Cardiac fibroblast (primary cell): ENCODE results near the gene CST4.
"Not testable (repeated sequence)": the region's sequence is repeated elsewhere in the genome, so short reads cannot be mapped to it uniquely, and the experiment has no call there.

Experiments used
- DNase-seq, 2 donors: peaks; one replicate each; pipeline versions ENCODE4 v3.0.0 to v3.0.0-alpha.2; 2010; ENCODE audit warnings: low read depth in 2 of 2
- H3K4me3 ChIP-seq, 2 donors: replicated peaks in 1 of 2; 1 replicate in 1 of 2; 2 replicates in 1 of 2; pipeline ENCODE4 v1.5.1; 2011; ENCODE audit warnings: low read depth in 2 of 2, low read length in 2 of 2, mild to moderate bottlenecking in 2 of 2, moderate library complexity in 1 of 2
- TF ChIP-seq, protein P1 (sequence below): IDR thresholded peaks from one replicate; pipeline ENCODE4 v1.5.1; 2011; ENCODE audit warnings: low read depth, mild to moderate bottlenecking, low read length, inconsistent platforms

The CST4 gene

DNA sequence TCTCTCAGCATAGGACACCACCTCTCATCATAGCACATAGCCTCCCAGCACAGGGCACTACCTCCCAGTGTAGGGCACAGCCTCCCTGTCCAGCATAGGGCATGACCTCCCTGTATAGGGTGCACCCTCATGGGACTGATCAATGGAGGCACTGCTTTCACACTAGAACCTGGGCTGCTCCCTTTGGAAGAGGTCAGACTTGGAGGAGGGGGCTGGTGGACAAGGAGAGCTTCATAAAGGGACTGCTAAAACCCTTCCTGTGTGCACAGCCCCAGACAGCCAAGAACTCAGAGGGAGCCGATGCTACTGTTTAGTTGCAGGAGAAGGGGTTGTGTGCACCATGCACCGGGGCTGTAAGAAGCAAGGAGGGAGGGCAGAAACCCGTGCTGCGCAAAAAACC lies 21.9 kb upstream of the CST4 start:
- TF ChIP-seq, protein P1, sequence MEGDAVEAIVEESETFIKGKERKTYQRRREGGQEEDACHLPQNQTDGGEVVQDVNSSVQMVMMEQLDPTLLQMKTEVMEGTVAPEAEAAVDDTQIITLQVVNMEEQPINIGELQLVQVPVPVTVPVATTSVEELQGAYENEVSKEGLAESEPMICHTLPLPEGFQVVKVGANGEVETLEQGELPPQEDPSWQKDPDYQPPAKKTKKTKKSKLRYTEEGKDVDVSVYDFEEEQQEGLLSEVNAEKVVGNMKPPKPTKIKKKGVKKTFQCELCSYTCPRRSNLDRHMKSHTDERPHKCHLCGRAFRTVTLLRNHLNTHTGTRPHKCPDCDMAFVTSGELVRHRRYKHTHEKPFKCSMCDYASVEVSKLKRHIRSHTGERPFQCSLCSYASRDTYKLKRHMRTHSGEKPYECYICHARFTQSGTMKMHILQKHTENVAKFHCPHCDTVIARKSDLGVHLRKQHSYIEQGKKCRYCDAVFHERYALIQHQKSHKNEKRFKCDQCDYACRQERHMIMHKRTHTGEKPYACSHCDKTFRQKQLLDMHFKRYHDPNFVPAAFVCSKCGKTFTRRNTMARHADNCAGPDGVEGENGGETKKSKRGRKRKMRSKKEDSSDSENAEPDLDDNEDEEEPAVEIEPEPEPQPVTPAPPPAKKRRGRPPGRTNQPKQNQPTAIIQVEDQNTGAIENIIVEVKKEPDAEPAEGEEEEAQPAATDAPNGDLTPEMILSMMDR, result no peak
- no peak for DNase-seq
- H3K4me3 ChIP-seq, result no peak overlapping the region

DNA sequence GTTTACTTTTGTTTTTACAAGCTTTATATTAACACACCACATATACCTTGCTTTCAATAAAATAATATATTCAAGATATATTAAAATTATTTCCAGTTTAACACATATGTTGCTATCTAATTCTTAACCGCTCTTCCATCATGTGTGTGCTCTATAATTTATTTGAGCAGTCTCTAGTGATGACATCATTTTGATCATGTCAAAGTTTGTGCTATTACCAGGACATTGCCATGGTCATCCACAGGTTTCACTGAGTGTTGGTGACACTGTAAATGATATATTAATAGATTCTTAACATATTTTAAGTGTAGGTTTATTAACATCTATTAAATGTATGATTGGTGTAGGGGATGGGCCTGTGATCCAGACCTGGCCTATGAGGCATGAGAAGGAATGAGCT lies 17.1 kb upstream of the CST4 start:
- DNase-seq, result no peak
- no peak overlapping the region for H3K4me3 ChIP-seq
- TF ChIP-seq, protein P1, result no peak

DNA sequence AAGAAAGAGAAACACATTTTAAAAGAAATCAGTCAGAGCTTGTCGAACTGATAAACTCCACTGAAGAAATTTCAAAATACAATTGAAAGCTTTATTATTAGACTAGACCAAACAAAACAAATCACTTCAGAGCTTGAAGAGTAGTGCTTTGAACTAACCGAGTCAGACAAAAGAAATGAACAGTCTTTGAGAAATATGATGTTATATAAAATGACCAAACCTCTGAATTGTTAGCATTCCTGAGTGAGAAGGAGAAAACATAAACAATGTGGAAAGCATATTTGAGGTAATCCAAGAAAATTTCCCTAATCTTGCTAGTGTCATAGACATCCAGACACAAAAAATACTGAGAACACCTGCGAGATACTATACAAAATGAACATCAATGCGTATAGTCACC lies 13.2 kb upstream of the CST4 start:
- H3K4me3 ChIP-seq, result no peak overlapping the region
- TF ChIP-seq, protein P1, result no peak
- peak in 1 of 2 donors; percentile 68 for DNase-seq

DNA sequence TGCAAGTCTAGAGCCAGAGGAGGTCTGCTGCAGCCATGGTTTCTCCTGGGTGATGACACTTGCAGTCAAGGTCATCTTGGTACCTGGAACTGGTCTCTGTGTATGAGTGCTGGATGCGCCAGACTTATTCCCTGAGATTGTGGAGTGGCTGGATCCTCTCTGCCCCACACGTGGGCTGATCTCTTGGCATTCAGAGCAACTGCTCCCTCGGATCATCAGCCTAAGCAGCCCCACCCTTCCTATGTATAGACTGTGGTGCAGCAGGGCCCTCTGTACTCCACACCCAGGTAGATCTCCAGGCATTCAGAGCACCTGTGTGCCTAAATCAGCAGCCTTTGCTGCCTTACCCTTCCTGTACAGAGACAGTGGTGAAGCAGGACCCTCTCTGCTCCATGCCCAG lies 12.1 kb upstream of the CST4 start:
- TF ChIP-seq, protein P1, result no peak
- no peak overlapping the region for H3K4me3 ChIP-seq
- no peak for DNase-seq

DNA sequence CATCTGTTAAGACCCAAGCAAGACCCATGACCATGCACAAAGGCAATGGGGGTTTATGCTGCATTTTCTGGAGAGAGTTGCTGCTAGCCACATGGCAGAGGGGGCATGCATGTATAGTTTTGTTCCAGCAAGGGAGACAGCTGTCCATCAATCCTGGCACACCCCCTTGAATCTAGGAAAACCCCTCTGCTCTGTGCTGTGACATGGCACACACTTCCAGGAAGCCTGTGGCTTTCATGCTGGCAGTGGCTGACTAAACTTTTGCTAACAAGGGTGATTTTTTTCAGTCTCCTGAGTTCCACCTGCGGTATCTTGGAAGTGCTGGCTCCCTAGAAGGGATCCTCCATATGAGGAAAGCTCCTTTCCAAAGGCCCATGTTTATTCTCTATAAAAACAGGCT lies 9.1 kb upstream of the CST4 start:
- no peak overlapping the region for H3K4me3 ChIP-seq
- TF ChIP-seq, protein P1, result no peak
- DNase-seq, result no peak

DNA sequence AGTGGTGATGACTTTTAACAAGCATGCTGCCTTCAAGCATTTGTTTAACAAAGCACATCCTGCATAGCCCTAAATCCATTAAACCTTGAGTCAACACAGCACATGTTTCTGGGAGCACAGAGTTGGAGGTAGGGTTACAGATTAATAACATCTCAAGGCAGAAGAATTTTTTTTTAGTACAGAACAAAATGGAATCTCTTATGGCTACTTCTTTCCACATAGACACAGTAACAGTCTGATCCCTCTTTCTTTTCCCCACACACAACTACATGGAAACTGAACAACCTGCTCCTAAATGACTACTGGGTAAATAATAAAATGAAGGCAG lies 6.2 kb upstream of the CST4 start:
- not testable (repeated sequence) for DNase-seq, H3K4me3 ChIP-seq

DNA sequence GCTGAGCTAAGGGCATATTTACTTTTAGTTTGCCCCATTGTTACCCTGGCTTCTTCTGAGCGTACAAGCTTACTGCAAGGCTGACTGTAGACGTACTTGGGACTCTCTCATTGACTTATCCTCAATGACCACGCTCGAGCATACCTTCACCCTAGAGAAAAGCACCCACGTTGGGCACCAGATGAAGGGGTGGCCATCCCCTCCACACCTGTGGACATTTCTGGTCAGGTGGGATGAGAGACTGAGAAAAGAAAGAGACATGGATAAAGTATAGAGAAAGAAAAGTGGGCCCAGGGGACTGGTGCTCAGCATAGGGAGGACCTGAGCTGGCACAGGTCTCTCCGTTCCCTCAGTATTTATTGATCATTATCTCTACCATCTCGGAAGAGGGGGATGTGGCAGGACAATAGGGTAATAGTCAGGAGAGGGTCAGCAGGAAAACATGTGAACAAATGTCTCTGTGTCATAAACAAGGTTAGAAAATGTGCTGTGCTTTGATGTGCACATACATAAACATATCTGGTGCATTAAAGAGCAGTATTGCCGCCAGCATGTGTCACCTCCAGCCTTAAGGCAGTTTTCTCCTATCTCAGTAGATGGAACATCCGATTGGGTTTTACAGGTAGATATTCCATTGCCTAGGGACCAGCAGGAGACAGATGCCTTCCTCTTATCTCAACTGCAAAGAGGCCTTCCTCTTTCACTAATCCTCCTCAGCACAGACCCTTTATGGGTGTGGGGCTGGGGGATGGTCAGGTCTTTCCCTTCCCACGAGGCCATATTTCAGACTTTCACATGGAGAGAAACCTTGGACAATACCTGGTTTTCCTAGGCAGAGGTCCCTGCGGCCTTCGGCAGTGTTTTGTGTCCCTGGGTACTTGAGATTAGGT lies 5.6 kb upstream of the CST4 start:
- H3K4me3 ChIP-seq, DNase-seq: not testable (repeated sequence)

DNA sequence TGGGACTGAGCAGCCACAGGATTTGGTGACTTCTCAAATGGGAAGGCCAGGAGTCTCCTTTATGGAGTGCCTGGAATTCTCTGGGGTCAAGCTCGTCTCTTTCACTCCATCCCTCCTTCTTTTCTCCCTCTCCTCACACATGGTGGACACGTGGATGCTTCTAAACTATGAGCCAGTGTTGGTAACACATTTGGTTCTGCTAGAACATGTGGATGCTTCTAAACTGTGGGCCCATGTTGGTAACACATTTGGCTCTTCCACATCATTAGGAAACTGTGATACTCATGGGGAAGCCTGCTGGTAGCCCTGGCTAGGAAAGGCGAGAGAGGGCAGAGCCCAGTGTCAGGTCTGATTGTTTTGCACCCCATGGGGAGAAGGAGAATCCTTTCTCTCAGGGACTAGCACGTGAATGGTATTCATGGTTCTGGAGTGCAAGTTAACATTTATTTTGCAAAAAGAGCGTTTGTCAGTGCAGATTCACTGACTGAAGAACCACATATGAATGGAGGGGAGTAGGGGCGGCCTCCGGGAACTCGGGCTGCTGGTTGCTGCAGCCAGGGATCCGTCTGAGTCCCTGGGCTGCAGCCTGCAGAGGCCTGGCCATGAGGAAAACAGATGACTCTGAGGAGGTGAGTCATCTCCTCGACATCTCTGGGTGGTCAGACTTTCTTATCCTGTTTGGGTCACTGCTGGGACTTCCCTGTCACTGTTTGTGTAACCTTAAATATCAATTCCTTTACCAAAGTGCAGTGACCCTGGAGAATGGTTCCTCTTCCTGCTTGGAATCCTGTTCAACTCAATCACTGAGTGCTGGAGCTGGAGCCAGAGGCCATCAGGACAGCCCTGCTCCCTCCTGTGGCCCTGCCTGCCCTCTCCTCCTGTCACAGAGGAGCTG lies 4.1 kb upstream of the CST4 start:
- H3K4me3 ChIP-seq, result not testable (repeated sequence)

More for the DNA sequence above, 4.1 kb upstream of the CST4 start:
- DNase-seq, result peak; percentile 27 to 72
